HCT116 (cell line): ENCODE results near the gene ADAMTS3. TPM values are rescaled to one million over a fixed set of nuclear protein-coding genes. Genes with fewer than 3 reads are reported as not detected.

ENCODE experiments used
- ATAC-seq: fragments of 200-7000 bp; cut with Tn5 transposase; 2 replicates; pipeline ENCODE4 v1.9.1; 2020; ENCODE audit warnings: mild to moderate bottlenecking, moderate library complexity
- BruUV-seq: library from RNA; stranded (reverse); fragments of 400-500 nt; replicated peaks from 2 replicates; lab custom pipeline; 2021; lab: Mats Ljungman, UMichigan
- CTCF ChIA-PET: fragments of 300-600 bp; sonication (Branson Sonifier 250); formaldehyde crosslinking; loops from one replicate; lab custom pipeline; 2021; ENCODE audit warnings: antibody characterized with exemption; lab: Charles Lee
- POLR2A ChIA-PET: fragments of 300-600, 350-600 bp; sonication (Branson Sonifier 250); formaldehyde crosslinking; loops from one replicate; lab custom pipeline; 2021; ENCODE audit warnings: antibody characterized with exemption; lab: Charles Lee
- RAD21 ChIA-PET, 2 experiments: fragments of 300-600 bp; sonication (Branson Sonifier 250); formaldehyde crosslinking; loops; one replicate each; lab custom pipeline; 2023; ENCODE audit warnings: low total read pairs in 2 of 2; ENCODE audit not compliant: uncharacterized antibody in 2 of 2, unreplicated experiment in 2 of 2, low non-redundant PET in 1 of 2; lab: Charles Lee
- DNase-seq: peaks from one replicate; pipeline ENCODE4 v3.0.0-alpha.2; 2010; ENCODE audit warnings: low read depth, low spot score
- H2AFZ ChIP-seq: fragments of 200-600 bp; shearing (Covaris generic), sonication (generic); 2 replicates; pipeline ENCODE4 v1.6.1; 2017; ENCODE audit warnings: low read depth, mixed run types, mixed read lengths, antibody characterized with exemption, low read length; ENCODE audit not compliant: poor library complexity, severe bottlenecking
- H3K27ac ChIP-seq: 2 replicates; pipeline ENCODE4 v1.5.1; 2012; ENCODE audit warnings: low read depth, low read length
- H3K27me3 ChIP-seq: fragments of 200-600 bp; sonication (generic); 2 replicates; pipeline ENCODE4 v1.6.1; 2016; ENCODE audit warnings: mixed run types, low read length, mixed read lengths; ENCODE audit not compliant: insufficient read depth
- H3K36me3 ChIP-seq, 2 experiments: fragments of 200-500 bp in 1 of 2; fragments of 200-600 bp in 1 of 2; sonication (Bioruptor generic) in 1 of 2; sonication (generic) in 1 of 2; 2 replicates each; pipeline versions ENCODE4 v1.5.1 to v1.6.1; 2014 to 2016; ENCODE audit warnings: low read length in 2 of 2, inconsistent platforms in 1 of 2, mixed read lengths in 1 of 2, mixed run types in 1 of 2; ENCODE audit not compliant: insufficient read depth in 2 of 2, control insufficient read depth in 1 of 2
- H3K4me1 ChIP-seq, 2 experiments: fragments of 200-600 bp in 1 of 2; sonication (generic) in 1 of 2; 2 replicates each; pipeline versions ENCODE4 v1.5.1 to v1.6.1; 2012 to 2017; ENCODE audit warnings: low read length in 2 of 2, inconsistent platforms in 1 of 2, mild to moderate bottlenecking in 1 of 2, mixed read lengths in 1 of 2, mixed run types in 1 of 2, moderate library complexity in 1 of 2; ENCODE audit not compliant: insufficient read depth in 2 of 2, control insufficient read depth in 1 of 2
- H3K4me2 ChIP-seq: fragments of 200-600 bp; sonication (generic); 2 replicates; pipeline ENCODE4 v1.6.1; 2017; ENCODE audit warnings: mixed run types, low read length, mixed read lengths
- H3K4me3 ChIP-seq, 2 experiments: fragments of 200-600 bp in 1 of 2; sonication (generic) in 1 of 2; replicated peaks in 1 of 2; 2 replicates each; pipeline ENCODE4 v1.5.1; 2011 to 2016; ENCODE audit warnings: low read length in 2 of 2, control low read depth in 1 of 2, low read depth in 1 of 2, mild to moderate bottlenecking in 1 of 2, mixed read lengths in 1 of 2, mixed run types in 1 of 2
- H3K79me2 ChIP-seq: fragments of 200-600 bp; sonication (generic); 2 replicates; pipeline ENCODE4 v1.6.1; 2017; ENCODE audit warnings: mild to moderate bottlenecking, mixed run types, low read length, moderate library complexity, mixed read lengths; ENCODE audit not compliant: insufficient read depth
- H3K9ac ChIP-seq: fragments of 200-600 bp; sonication (generic); 2 replicates; pipeline ENCODE4 v1.6.1; 2016; ENCODE audit warnings: low read length, mixed read lengths
- H3K9me2 ChIP-seq: fragments of 200-600 bp; sonication (generic), shearing (Covaris generic); 2 replicates; pipeline ENCODE4 v1.6.1; 2017; ENCODE audit warnings: mixed run types, mild to moderate bottlenecking, moderate library complexity; ENCODE audit not compliant: insufficient read depth
- H3K9me3 ChIP-seq, 2 experiments: fragments of 200-500 bp in 1 of 2; fragments of 200-600 bp in 1 of 2; sonication (Bioruptor generic) in 1 of 2; sonication (generic) in 1 of 2; 2 replicates each; pipeline ENCODE4 v1.6.1; 2014 to 2017; ENCODE audit warnings: low read length in 2 of 2, mixed read lengths in 2 of 2, inconsistent platforms in 1 of 2, low read depth in 1 of 2, mild to moderate bottlenecking in 1 of 2, mixed run types in 1 of 2, moderate library complexity in 1 of 2; ENCODE audit not compliant: control insufficient read depth in 1 of 2, insufficient read depth in 1 of 2
- H4K20me1 ChIP-seq: fragments of 200-600 bp; sonication (generic), shearing (Covaris generic); 2 replicates; pipeline ENCODE4 v1.6.1; 2017; ENCODE audit warnings: mixed run types, mild to moderate bottlenecking, moderate library complexity; ENCODE audit not compliant: insufficient read depth
- EGR1 ChIP-seq: IDR thresholded peaks from 2 replicates; pipeline ENCODE4 v1.6.1; 2012; ENCODE audit warnings: low read depth
- ELF1 ChIP-seq: IDR thresholded peaks from 2 replicates; pipeline ENCODE4 v1.6.1; 2012; ENCODE audit warnings: low read depth, borderline replicate concordance
- EZH2 ChIP-seq: fragments of 200-600 bp; sonication (generic); IDR thresholded peaks from 2 replicates; pipeline ENCODE4 v1.6.1; 2017; ENCODE audit warnings: antibody characterized with exemption, mixed run types
- MAX ChIP-seq: IDR thresholded peaks from 2 replicates; pipeline ENCODE4 v1.6.1; 2012
- POLR2A ChIP-seq: IDR thresholded peaks from 2 replicates; pipeline ENCODE4 v1.7.0; 2011; ENCODE audit warnings: borderline replicate concordance; ENCODE audit not compliant: insufficient read depth, insufficient read length; ENCODE audit errors: extremely low read depth
- YY1 ChIP-seq: IDR thresholded peaks from 2 replicates; pipeline ENCODE4 v1.6.1; 2011; ENCODE audit warnings: low read length, low read depth, moderate library complexity, mild to moderate bottlenecking; ENCODE audit not compliant: insufficient replicate concordance; ENCODE audit errors: extremely low read depth
- ZBTB33 ChIP-seq: IDR thresholded peaks from 2 replicates; pipeline ENCODE4 v1.6.1; 2011; ENCODE audit warnings: mild to moderate bottlenecking, low read length, moderate library complexity; ENCODE audit not compliant: insufficient replicate concordance; ENCODE audit errors: extremely low read depth
- ZFX ChIP-seq: fragments of 450-650 bp; IDR thresholded peaks from 2 replicates; pipeline ENCODE4 v1.6.1; 2017
- intact Hi-C: fragments of 100-400 bp; cut with micrococcal nuclease; formaldehyde crosslinking; loops from 2 replicates; pipeline ENCODE4 v1.10.0; 2022
- total RNA-seq: library from RNA; stranded (reverse); gene quantifications from one replicate; pipeline ENCODE4 v1.2.1, GENCODE V29; 2021; ENCODE audit not compliant: unreplicated experiment

The ADAMTS3 gene
- total RNA-seq, 1 experiment from 2014 or later: not detected

GRCh38 chr4:72536443-72536842 is 32.6 kb downstream of the ADAMTS3 start (continued):
- TF ChIP-seq ZBTB33 (no peak), ELF1 (no peak)
- TF ChIP-seq, all 23 proteins: peak for 0

- Histone ChIP-seq H3K4me3 (no peak overlapping the region), H3K9me3 (peaks cover 0 to 5% of the 10 kb centered on the region in 2 experiments; a peak in 1 of 4 replicates), H3K27ac (no peak overlapping the region), H3K9ac (no peak overlapping the region), H3K27me3 (no peaks in the 10 kb centered on the region), H3K9me2 (no peaks in the 10 kb centered on the region), H3K79me2 (no peaks in the 10 kb centered on the region), H2AFZ (no peak overlapping the region), H4K20me1 (no peaks in the 10 kb centered on the region), H3K4me1 (no peaks in the 10 kb centered on the region), H3K4me2 (no peak overlapping the region), H3K36me3 (no peaks in the 10 kb centered on the region)
- ATAC-seq (no peak), DNase-seq (no peak)
- no TSS peak for BruUV-seq
- ChIA-PET RAD21 (no interaction called here), POLR2A (no interaction called here), CTCF (no interaction called here)
- intact Hi-C loops: no loop called here
- TF ChIP-seq EGR1: no peak
- TF ChIP-seq ZFX: no peak
- TF ChIP-seq POLR2A: no peak
- no peak for TF ChIP-seq MAX
- no peak for TF ChIP-seq YY1
- TF ChIP-seq EZH2: no peak
Observed at GRCh38 chr4:72531768-72532290, 37.2 kb downstream of the ADAMTS3 start.
